HepG2 (cell line): ENCODE measurements around the gene CBLB.

Experiments
- ATF3 ChIP-seq: sonication (generic); formaldehyde crosslinking; IDR thresholded peaks from 2 replicates; pipeline ENCODE4 v1.4.0; 2020; ENCODE audit warnings: missing genetic modification reagents
- CENPBD1 ChIP-seq: sonication (generic); formaldehyde crosslinking; IDR thresholded peaks from 2 replicates; pipeline ENCODE4 v1.8.0; 2022; ENCODE audit warnings: missing genetic modification reagents, low read depth, mild to moderate bottlenecking, borderline replicate concordance
- CTCF ChIP-seq: sonication (generic); formaldehyde crosslinking; IDR thresholded peaks from 2 replicates; pipeline ENCODE4 v1.5.0; 2020; ENCODE audit warnings: mild to moderate bottlenecking, missing genetic modification reagents, moderate library complexity
- GABPA ChIP-seq, 2 experiments: IDR thresholded peaks; 2 replicates each; pipeline ENCODE4 v1.6.1; 2011 to 2016; ENCODE audit warnings: low read depth in 2 of 2, low read length in 1 of 2, missing biosample characterization in 1 of 2, missing genetic modification characterization in 1 of 2
- HIC2 ChIP-seq: sonication (generic); formaldehyde crosslinking; IDR thresholded peaks from 2 replicates; pipeline ENCODE4 v1.9.0; 2022; ENCODE audit warnings: low read depth, missing genetic modification reagents
- KMT2A ChIP-seq: sonication (generic); formaldehyde crosslinking; IDR thresholded peaks from 2 replicates; pipeline ENCODE4 v1.4.0; 2020; ENCODE audit warnings: missing genetic modification reagents
- MNT ChIP-seq: fragments of 450-650 bp; IDR thresholded peaks from 2 replicates; pipeline ENCODE4 v1.6.1; 2016
- NFIB ChIP-seq: sonication (generic); formaldehyde crosslinking; IDR thresholded peaks from 2 replicates; pipeline ENCODE4 v1.9.0; 2021; ENCODE audit warnings: missing genetic modification reagents, mild to moderate bottlenecking, borderline replicate concordance
- RNF219 ChIP-seq: sonication (generic); formaldehyde crosslinking; IDR thresholded peaks from 2 replicates; pipeline ENCODE4 v1.5.0; 2020; ENCODE audit warnings: mild to moderate bottlenecking, missing genetic modification reagents
- TARDBP ChIP-seq: sonication (generic); formaldehyde crosslinking; IDR thresholded peaks from 2 replicates; pipeline ENCODE4 v1.8.0; 2022; ENCODE audit warnings: mild to moderate bottlenecking, missing genetic modification reagents
- TCF12 ChIP-seq, 2 experiments: fragments of 450-650 bp in 1 of 2; sonication (generic) in 1 of 2; formaldehyde crosslinking in 1 of 2; IDR thresholded peaks; 2 replicates each; pipeline versions ENCODE4 v1.6.1 to v1.8.0; 2017 to 2022; ENCODE audit warnings: antibody characterized with exemption in 1 of 2, mild to moderate bottlenecking in 1 of 2, missing genetic modification reagents in 1 of 2, moderate library complexity in 1 of 2

GRCh38 chr3:105639131-105639530 is 229.7 kb downstream of the CBLB start:
- TF ChIP-seq CENPBD1 (CRISPR knock-in tag) (no peak), RNF219 (CRISPR knock-in tag) (no peak), HIC2 (CRISPR knock-in tag) (no peak), TCF12 (IDR thresholded peaks at IDR 0.05) (no peak), TCF12 (CRISPR knock-in tag; IDR thresholded peaks at IDR 0.05) (no peak), TARDBP (CRISPR knock-in tag) (no peak), NFIB (CRISPR knock-in tag) (no peak), MNT (no peak), ATF3 (CRISPR knock-in tag) (no peak), CTCF (CRISPR knock-in tag) (no peak), GABPA (IDR thresholded peaks at IDR 0.05; ENCODE audit: low read depth, low read length) (no peak), GABPA (CRISPR knock-in tag; IDR thresholded peaks at IDR 0.05; ENCODE audit: low read depth) (no peak), KMT2A (CRISPR knock-in tag) (no peak)
